GM12878 (cell line): ENCODE measurements around the gene SPAAR.

Experiments used
- JUND ChIP-seq: IDR thresholded peaks from 2 replicates; pipeline ENCODE4 v1.6.1; 2012; ENCODE audit warnings: low read depth, mild to moderate bottlenecking, low read length, improper control_type of control experiment, moderate library complexity
- NFYB ChIP-seq: IDR thresholded peaks from 2 replicates; pipeline ENCODE4 v1.6.1; 2011; ENCODE audit warnings: low read depth, mild to moderate bottlenecking, low read length, improper control_type of control experiment, moderate library complexity; ENCODE audit not compliant: insufficient read depth
- PAX5 ChIP-seq: IDR thresholded peaks from 2 replicates; pipeline ENCODE4 v1.6.1; 2011; ENCODE audit warnings: low read depth, low read length, borderline replicate concordance
- POLR2AphosphoS5 ChIP-seq: IDR thresholded peaks from 2 replicates; pipeline ENCODE4 v1.6.1; 2011; ENCODE audit warnings: mild to moderate bottlenecking, low read length, inconsistent platforms
- TARDBP ChIP-seq: IDR thresholded peaks from 2 replicates; pipeline ENCODE4 v1.6.1; 2016; ENCODE audit warnings: borderline replicate concordance
- TF ChIP-seq, protein P1 (sequence below), 3 experiments: IDR thresholded peaks in 2 of 3; conservative IDR thresholded peaks in 1 of 3; 2 replicates each; pipeline ENCODE4 v1.5.1; 2011; ENCODE audit warnings: low read depth in 3 of 3, low read length in 3 of 3, mild to moderate bottlenecking in 3 of 3, control low read depth in 2 of 3, moderate library complexity in 2 of 3, inconsistent platforms in 1 of 3, mixed read lengths in 1 of 3; ENCODE audit not compliant: control insufficient read depth in 2 of 3, insufficient read depth in 1 of 3; ENCODE audit errors: extremely low read depth in 1 of 3

DNA sequence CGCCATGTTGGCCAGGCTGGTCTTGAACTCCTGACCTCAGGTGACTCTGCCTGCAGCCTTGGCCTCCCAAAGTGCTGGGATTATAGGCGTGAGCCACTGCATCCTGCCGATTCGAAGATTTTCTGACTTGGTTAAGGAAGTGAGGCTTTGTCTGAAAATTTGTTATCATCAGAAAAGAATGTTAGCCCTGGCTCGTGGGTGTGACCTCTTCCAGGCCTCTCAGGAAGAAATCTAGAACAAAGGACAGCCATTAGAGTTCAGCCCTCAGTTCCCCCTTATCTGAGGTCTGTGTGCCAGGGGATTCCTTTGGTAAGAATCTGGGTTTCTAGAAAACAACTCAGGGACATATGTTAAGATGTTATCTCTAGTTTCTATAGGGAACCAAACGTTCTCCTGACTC, 42.4 kb downstream of the SPAAR start:
- TF ChIP-seq, protein P1, sequence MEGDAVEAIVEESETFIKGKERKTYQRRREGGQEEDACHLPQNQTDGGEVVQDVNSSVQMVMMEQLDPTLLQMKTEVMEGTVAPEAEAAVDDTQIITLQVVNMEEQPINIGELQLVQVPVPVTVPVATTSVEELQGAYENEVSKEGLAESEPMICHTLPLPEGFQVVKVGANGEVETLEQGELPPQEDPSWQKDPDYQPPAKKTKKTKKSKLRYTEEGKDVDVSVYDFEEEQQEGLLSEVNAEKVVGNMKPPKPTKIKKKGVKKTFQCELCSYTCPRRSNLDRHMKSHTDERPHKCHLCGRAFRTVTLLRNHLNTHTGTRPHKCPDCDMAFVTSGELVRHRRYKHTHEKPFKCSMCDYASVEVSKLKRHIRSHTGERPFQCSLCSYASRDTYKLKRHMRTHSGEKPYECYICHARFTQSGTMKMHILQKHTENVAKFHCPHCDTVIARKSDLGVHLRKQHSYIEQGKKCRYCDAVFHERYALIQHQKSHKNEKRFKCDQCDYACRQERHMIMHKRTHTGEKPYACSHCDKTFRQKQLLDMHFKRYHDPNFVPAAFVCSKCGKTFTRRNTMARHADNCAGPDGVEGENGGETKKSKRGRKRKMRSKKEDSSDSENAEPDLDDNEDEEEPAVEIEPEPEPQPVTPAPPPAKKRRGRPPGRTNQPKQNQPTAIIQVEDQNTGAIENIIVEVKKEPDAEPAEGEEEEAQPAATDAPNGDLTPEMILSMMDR (IDR thresholded peaks at IDR 0.05 in 2 of 3, conservative IDR thresholded peaks at IDR 0.05 in 1 of 3; ENCODE audit: control insufficient read depth in 2 of 3, extremely low read depth in 1 of 3, insufficient read depth in 1 of 3, low read depth in 3 of 3, low read length in 3 of 3): no peak
- TF ChIP-seq NFYB: no peak
- no peak for TF ChIP-seq JUND
- no peak for TF ChIP-seq PAX5
- no peak for TF ChIP-seq POLR2AphosphoS5
- TF ChIP-seq TARDBP: no peak
